GM23338 (cell line): ENCODE results near the gene GPR183. TPM values are rescaled to one million over a fixed set of nuclear protein-coding genes. Genes with fewer than 3 reads are reported as not detected.

Experiments
- ATAC-seq: fragments of 200-7000 bp; cut with Tn5 transposase; 3 replicates; pipeline ENCODE4 v1.9.1; 2020
- DNase-seq: peaks from one replicate; pipeline ENCODE4 v3.0.0-alpha.2; 2015; ENCODE audit warnings: low spot score
- H2AFZ ChIP-seq: fragments of 200-600 bp; sonication (generic); 2 replicates; pipeline ENCODE4 v1.8.0; 2016; ENCODE audit warnings: antibody characterized with exemption, mild to moderate bottlenecking, moderate library complexity
- H3F3A ChIP-seq: fragments of 200-600 bp; sonication (generic); replicated peaks from 2 replicates; pipeline ENCODE4 v1.8.0; 2017; ENCODE audit warnings: antibody characterized with exemption, mixed run types, low read depth
- H3K27ac ChIP-seq: fragments of 200-600 bp; sonication (generic); 2 replicates; pipeline ENCODE4 v1.6.1; 2016; ENCODE audit warnings: low read depth
- H3K27me3 ChIP-seq: fragments of 200-600 bp; sonication (generic); 2 replicates; pipeline ENCODE4 v1.8.0; 2016; ENCODE audit warnings: mild to moderate bottlenecking, mixed run types, moderate library complexity; ENCODE audit not compliant: insufficient read depth
- H3K36me3 ChIP-seq: fragments of 200-600 bp; sonication (generic); 2 replicates; pipeline ENCODE4 v1.8.0; 2016; ENCODE audit warnings: mild to moderate bottlenecking; ENCODE audit not compliant: insufficient read depth
- H3K4me1 ChIP-seq: fragments of 200-600 bp; sonication (generic); 2 replicates; pipeline ENCODE4 v1.8.0; 2016; ENCODE audit warnings: mild to moderate bottlenecking, moderate library complexity; ENCODE audit not compliant: insufficient read depth
- H3K4me2 ChIP-seq: fragments of 200-600 bp; sonication (generic); 2 replicates; pipeline ENCODE4 v1.7.1; 2017; ENCODE audit warnings: mixed run types
- H3K4me3 ChIP-seq: fragments of 200-600 bp; sonication (generic); 2 replicates; pipeline ENCODE4 v1.6.1; 2016; ENCODE audit warnings: mixed run types
- H3K79me2 ChIP-seq: fragments of 200-600 bp; sonication (generic); replicated peaks from 2 replicates; pipeline ENCODE4 v1.8.0; 2017; ENCODE audit warnings: mild to moderate bottlenecking; ENCODE audit not compliant: insufficient read depth
- H3K9me2 ChIP-seq: fragments of 200-600 bp; sonication (generic); 2 replicates; pipeline ENCODE4 v1.8.0; 2017; ENCODE audit not compliant: insufficient read depth
- H4K20me1 ChIP-seq: fragments of 200-600 bp; sonication (generic); replicated peaks from 2 replicates; pipeline ENCODE4 v1.8.0; 2017; ENCODE audit warnings: mild to moderate bottlenecking; ENCODE audit not compliant: insufficient read depth
- H3K27ac Mint-ChIP-seq: 2 replicates; pipeline ENCODE4 v1.8.0; 2020; ENCODE audit warnings: inconsistent platforms, mild to moderate bottlenecking, moderate library complexity, mixed read lengths
- H3K27me3 Mint-ChIP-seq: 3 replicates; pipeline ENCODE4 v1.8.0; 2022; ENCODE audit warnings: low read depth, mild to moderate bottlenecking, moderate library complexity, mixed read lengths, inconsistent platforms; ENCODE audit not compliant: insufficient read depth, poor library complexity
- H3K36me3 Mint-ChIP-seq: 3 replicates; pipeline ENCODE4 v1.8.0; 2021; ENCODE audit warnings: low read depth, mild to moderate bottlenecking, inconsistent platforms, moderate library complexity, mixed read lengths
- H3K4me1 Mint-ChIP-seq: 3 replicates; pipeline ENCODE4 v1.8.0; 2020; ENCODE audit warnings: mild to moderate bottlenecking, inconsistent platforms, mixed read lengths
- H3K4me3 Mint-ChIP-seq: 3 replicates; pipeline ENCODE4 v1.8.0; 2021; ENCODE audit warnings: moderate library complexity, mild to moderate bottlenecking, inconsistent platforms, mixed read lengths
- H3K9me3 Mint-ChIP-seq: 3 replicates; pipeline ENCODE4 v1.8.0; 2020; ENCODE audit warnings: moderate library complexity, mild to moderate bottlenecking, inconsistent platforms, mixed read lengths
- CREB1 ChIP-seq: fragments of 250-450 bp; sonication (Bioruptor Pico); IDR thresholded peaks from 2 replicates; pipeline ENCODE4 v1.5.0; 2020; ENCODE audit warnings: low read depth, mild to moderate bottlenecking, moderate library complexity
- CTCF ChIP-seq, 2 experiments: fragments of 200-600 bp in 1 of 2; sonication (generic) in 1 of 2; conservative IDR thresholded peaks; 2 replicates each; pipeline versions ENCODE4 v1.5.1 to v1.6.1; 2016 to 2017; ENCODE audit warnings: antibody characterized with exemption in 2 of 2, low read depth in 2 of 2, mild to moderate bottlenecking in 2 of 2, moderate library complexity in 1 of 2
- ETS1 ChIP-seq: IDR thresholded peaks from 2 replicates; pipeline ENCODE4 v1.6.1; 2016; ENCODE audit warnings: antibody characterized with exemption
- EZH2 ChIP-seq: fragments of 200-600 bp; sonication (generic); IDR thresholded peaks from one replicate; pipeline ENCODE4 v1.8.0; 2017; ENCODE audit warnings: antibody characterized with exemption, mild to moderate bottlenecking, low read depth; ENCODE audit not compliant: unreplicated experiment
- EZH2phosphoT487 ChIP-seq: fragments of 200-600 bp; sonication (generic); IDR thresholded peaks from one replicate; pipeline ENCODE4 v1.8.1; 2018; ENCODE audit warnings: antibody characterized with exemption; ENCODE audit not compliant: unreplicated experiment
- JUNB ChIP-seq: IDR thresholded peaks from one replicate; pipeline ENCODE4 v1.6.1; 2016; ENCODE audit warnings: antibody characterized with exemption; ENCODE audit not compliant: unreplicated experiment
- NANOG ChIP-seq: IDR thresholded peaks from 2 replicates; pipeline ENCODE4 v1.6.1; 2016; ENCODE audit warnings: antibody characterized with exemption, borderline replicate concordance
- POLR2AphosphoS5 ChIP-seq: IDR thresholded peaks from 2 replicates; pipeline ENCODE4 v1.6.1; 2016; ENCODE audit warnings: antibody characterized with exemption, low read depth
- REST ChIP-seq: IDR thresholded peaks from one replicate; pipeline ENCODE4 v1.6.1; 2018; ENCODE audit warnings: antibody characterized with exemption; ENCODE audit not compliant: unreplicated experiment
- STAT1 ChIP-seq: IDR thresholded peaks from one replicate; pipeline ENCODE4 v1.6.1; 2016; ENCODE audit warnings: antibody characterized with exemption; ENCODE audit not compliant: unreplicated experiment
- ZNF114 ChIP-seq: fragments of 250-450 bp; sonication (Bioruptor Pico); IDR thresholded peaks from 2 replicates; pipeline ENCODE4 v1.5.0; 2020; ENCODE audit warnings: mild to moderate bottlenecking, moderate library complexity
- ZNF331 ChIP-seq: fragments of 250-450 bp; sonication (Bioruptor Pico); IDR thresholded peaks from 2 replicates; pipeline ENCODE4 v1.5.0; 2020; ENCODE audit warnings: low read depth, mild to moderate bottlenecking, moderate library complexity
- ZNF462 ChIP-seq: fragments of 250-450 bp; sonication (Bioruptor Pico); IDR thresholded peaks from 2 replicates; pipeline ENCODE4 v1.5.0; 2020; ENCODE audit warnings: mild to moderate bottlenecking, moderate library complexity
- polyA plus RNA-seq: library from polyadenylated mRNA; unstranded; fragments of >200 nt; fragmentation: Nextera tagmentation; extraction: Ambion mirVana; gene quantifications from 2 replicates; pipeline ENCODE4 v1.2.1, GENCODE V29; 2016
- total RNA-seq: library from RNA; depleted of rRNA; stranded (reverse); fragments of >200 nt; shearing (Covaris generic); gene quantifications from 2 replicates; pipeline ENCODE4 v1.2.3, GENCODE V29; 2014

Gene GPR183
- total and polyA plus RNA-seq, 2 experiments from 2014 or later: 0.78 TPM; not detected in 1

GRCh38 chr13:99256283-99256682 lies 50.9 kb downstream of the GPR183 start:
- Histone ChIP-seq H3K36me3 (no peaks in the 10 kb centered on the region), H4K20me1 (no peaks in the 10 kb centered on the region; the same call in 1 of the 2 replicates), H3K79me2 (0 out of 2 replicates have a peak, but pooled peaks cover 12% of the 10 kb centered on the region), H3F3A (no peaks in the 10 kb centered on the region), H3K4me1 (no peaks in the 10 kb centered on the region; the same call in none of the 2 replicates), H2AFZ (no peak overlapping the region), H3K4me2 (no peak overlapping the region), H3K9me2 (no peaks in the 10 kb centered on the region), H3K27me3 (no peaks in the 10 kb centered on the region), H3K27ac (no peak overlapping the region), H3K4me3 (no peak overlapping the region)
- Mint-ChIP-seq H3K4me1 (peaks cover 21% of the 10 kb centered on the region), H3K27me3 (no peaks in the 10 kb centered on the region), H3K27ac (no peak overlapping the region), H3K9me3 (no peaks in the 10 kb centered on the region), H3K36me3 (peaks cover 7% of the 10 kb centered on the region; the same call in 2 of the 3 replicates), H3K4me3 (no peak overlapping the region)
- ATAC-seq (no peak), DNase-seq (no peak)
- TF ChIP-seq POLR2AphosphoS5 (no peak), ZNF114 (CRISPR knock-in tag) (no peak), REST (no peak), EZH2phosphoT487 (no peak), ZNF331 (CRISPR knock-in tag) (no peak), EZH2 (no peak), JUNB (no peak), CTCF (conservative IDR thresholded peaks at IDR 0.05; ENCODE audit: low read depth in 2 of 2) (no peak), ETS1 (no peak), STAT1 (no peak), CREB1 (CRISPR knock-in tag) (no peak), NANOG (no peak), ZNF462 (no peak)
